Measurements from ENCODE around the gene ATP1A4.

GRCh38 chr1:160167056-160167455 lies 15.7 kb downstream of the ATP1A4 start:
- TF ChIP-seq, protein P1, sequence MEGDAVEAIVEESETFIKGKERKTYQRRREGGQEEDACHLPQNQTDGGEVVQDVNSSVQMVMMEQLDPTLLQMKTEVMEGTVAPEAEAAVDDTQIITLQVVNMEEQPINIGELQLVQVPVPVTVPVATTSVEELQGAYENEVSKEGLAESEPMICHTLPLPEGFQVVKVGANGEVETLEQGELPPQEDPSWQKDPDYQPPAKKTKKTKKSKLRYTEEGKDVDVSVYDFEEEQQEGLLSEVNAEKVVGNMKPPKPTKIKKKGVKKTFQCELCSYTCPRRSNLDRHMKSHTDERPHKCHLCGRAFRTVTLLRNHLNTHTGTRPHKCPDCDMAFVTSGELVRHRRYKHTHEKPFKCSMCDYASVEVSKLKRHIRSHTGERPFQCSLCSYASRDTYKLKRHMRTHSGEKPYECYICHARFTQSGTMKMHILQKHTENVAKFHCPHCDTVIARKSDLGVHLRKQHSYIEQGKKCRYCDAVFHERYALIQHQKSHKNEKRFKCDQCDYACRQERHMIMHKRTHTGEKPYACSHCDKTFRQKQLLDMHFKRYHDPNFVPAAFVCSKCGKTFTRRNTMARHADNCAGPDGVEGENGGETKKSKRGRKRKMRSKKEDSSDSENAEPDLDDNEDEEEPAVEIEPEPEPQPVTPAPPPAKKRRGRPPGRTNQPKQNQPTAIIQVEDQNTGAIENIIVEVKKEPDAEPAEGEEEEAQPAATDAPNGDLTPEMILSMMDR (conservative IDR thresholded peaks at IDR 0.05; ENCODE audit: low read depth, low read length), result no peak
- no peak for TF ChIP-seq EZH2 (IDR thresholded peaks at IDR 0.05; ENCODE audit: borderline replicate concordance, low read depth, low read length, poor library complexity, severe bottlenecking)

Data from A673 (cell line).